HG03432 (cell line): ENCODE data around the gene BCAM.
"Not testable (repeated sequence)": the region's sequence is repeated elsewhere in the genome, so short reads cannot be mapped to it uniquely, and the experiment has no call there.

ENCODE experiments used
- ATAC-seq: cut with Tn5 transposase; IDR thresholded peaks from one replicate; pipeline ENCODE4 v1.9.1; 2021; ENCODE audit warnings: mild to moderate bottlenecking, moderate library complexity; ENCODE audit not compliant: unreplicated experiment

Gene BCAM

GRCh38 chr19:44848036-44848811 is 39.3 kb downstream of the BCAM start:
- no peak for ATAC-seq

GRCh38 chr19:44848812-44849447 is 40.0 kb downstream of the BCAM start:
- no peak for ATAC-seq

- no peak for ATAC-seq
These were observed 41.8 kb downstream of the BCAM start for GRCh38 chr19:44850641-44851109.

- no peak for ATAC-seq
These were observed 42.5 kb downstream of the BCAM start for GRCh38 chr19:44851427-44851826.

- no peak for ATAC-seq
These were observed 46.7 kb downstream of the BCAM start for GRCh38 chr19:44855606-44856005.

GRCh38 chr19:44856421-44857083 is 47.6 kb downstream of the BCAM start:
- ATAC-seq = no peak

GRCh38 chr19:44857837-44858236 is 48.9 kb downstream of the BCAM start:
- no peak for ATAC-seq

GRCh38 chr19:44861576-44861975 is 52.7 kb downstream of the BCAM start:
- ATAC-seq = not testable (repeated sequence)

- no peak for ATAC-seq
These were observed 55.1 kb downstream of the BCAM start for GRCh38 chr19:44863990-44864389.

- ATAC-seq = no peak
These were observed 56.4 kb downstream of the BCAM start for GRCh38 chr19:44865196-44865767.

GRCh38 chr19:44866664-44867063 is 57.8 kb downstream of the BCAM start:
- ATAC-seq = no peak

GRCh38 chr19:44867578-44867977 is 58.7 kb downstream of the BCAM start:
- ATAC-seq = no peak

GRCh38 chr19:44869733-44870470 is 61.0 kb downstream of the BCAM start:
- no peak for ATAC-seq
